ENCODE results near the gene SH3GL1.

GRCh38 chr19:4342314-4342614, 58.1 kb downstream of the SH3GL1 start:
- TF ChIP-seq ZNF274 (IDR thresholded peaks at IDR 0.05; ENCODE audit: low read depth, low read length): no peak
- TF ChIP-seq YY1 (IDR thresholded peaks at IDR 0.05; ENCODE audit: insufficient read depth, insufficient read length): no peak
- TF ChIP-seq SUZ12 (IDR thresholded peaks at IDR 0.05; ENCODE audit: extremely low read depth, insufficient read depth, insufficient read length): no peak
